AG10803 (cell line): ENCODE data around the gene HOGA1.
"Not testable (repeated sequence)": the region's sequence is repeated elsewhere in the genome, so short reads cannot be mapped to it uniquely, and the experiment has no call there.

ENCODE experiments used
- DNase-seq: peaks from one replicate; pipeline ENCODE4 v3.0.0; 2010; ENCODE audit warnings: low read depth
- H3K4me3 ChIP-seq: 2 replicates; pipeline ENCODE4 v1.5.1; 2011; ENCODE audit warnings: mild to moderate bottlenecking, low read length, control low read depth
- TF ChIP-seq, protein P1 (sequence below): conservative IDR thresholded peaks from 2 replicates; pipeline ENCODE4 v1.5.1; 2011; ENCODE audit warnings: mild to moderate bottlenecking, low read length, control low read depth, inconsistent platforms

Gene HOGA1

GRCh38 chr10:97627731-97628130 is 43.5 kb downstream of the HOGA1 start:
- no peak for DNase-seq
- H3K4me3 ChIP-seq, result no peak overlapping the region
- TF ChIP-seq, protein P1, sequence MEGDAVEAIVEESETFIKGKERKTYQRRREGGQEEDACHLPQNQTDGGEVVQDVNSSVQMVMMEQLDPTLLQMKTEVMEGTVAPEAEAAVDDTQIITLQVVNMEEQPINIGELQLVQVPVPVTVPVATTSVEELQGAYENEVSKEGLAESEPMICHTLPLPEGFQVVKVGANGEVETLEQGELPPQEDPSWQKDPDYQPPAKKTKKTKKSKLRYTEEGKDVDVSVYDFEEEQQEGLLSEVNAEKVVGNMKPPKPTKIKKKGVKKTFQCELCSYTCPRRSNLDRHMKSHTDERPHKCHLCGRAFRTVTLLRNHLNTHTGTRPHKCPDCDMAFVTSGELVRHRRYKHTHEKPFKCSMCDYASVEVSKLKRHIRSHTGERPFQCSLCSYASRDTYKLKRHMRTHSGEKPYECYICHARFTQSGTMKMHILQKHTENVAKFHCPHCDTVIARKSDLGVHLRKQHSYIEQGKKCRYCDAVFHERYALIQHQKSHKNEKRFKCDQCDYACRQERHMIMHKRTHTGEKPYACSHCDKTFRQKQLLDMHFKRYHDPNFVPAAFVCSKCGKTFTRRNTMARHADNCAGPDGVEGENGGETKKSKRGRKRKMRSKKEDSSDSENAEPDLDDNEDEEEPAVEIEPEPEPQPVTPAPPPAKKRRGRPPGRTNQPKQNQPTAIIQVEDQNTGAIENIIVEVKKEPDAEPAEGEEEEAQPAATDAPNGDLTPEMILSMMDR, result no peak

- no peak for DNase-seq
- TF ChIP-seq, protein P1, result no peak
- H3K4me3 ChIP-seq, result no peak overlapping the region
Measured at GRCh38 chr10:97628228-97628627, 44.0 kb downstream of the HOGA1 start.

- no peak for DNase-seq
- TF ChIP-seq, protein P1, result no peak
Measured at GRCh38 chr10:97629289-97629688, 45.1 kb downstream of the HOGA1 start.

DNA sequence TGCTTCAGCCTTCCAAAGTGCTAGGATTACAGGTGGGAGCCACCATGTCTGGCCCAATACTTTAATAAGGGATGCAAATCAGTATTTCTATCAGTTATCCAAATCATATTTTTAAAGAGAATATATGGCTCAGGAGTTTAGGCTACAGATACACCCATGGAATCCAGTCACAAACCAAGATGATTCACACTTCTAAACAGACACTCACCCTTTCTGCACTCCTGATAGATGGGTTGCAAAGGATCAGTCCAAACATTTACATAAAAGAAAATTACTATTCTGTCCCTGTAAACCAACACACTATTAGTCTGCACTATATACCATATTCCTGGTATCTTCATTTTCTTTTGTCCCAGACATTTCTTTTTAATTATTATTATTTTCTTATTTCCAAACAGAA is 46.9 kb downstream of the HOGA1 start:
- H3K4me3 ChIP-seq, result no peak overlapping the region
- TF ChIP-seq, protein P1, result no peak
- DNase-seq, result no peak

More at GRCh38 chr10:97629289-97629688, 45.1 kb downstream of the HOGA1 start:
- H3K4me3 ChIP-seq, result no peak overlapping the region

DNA sequence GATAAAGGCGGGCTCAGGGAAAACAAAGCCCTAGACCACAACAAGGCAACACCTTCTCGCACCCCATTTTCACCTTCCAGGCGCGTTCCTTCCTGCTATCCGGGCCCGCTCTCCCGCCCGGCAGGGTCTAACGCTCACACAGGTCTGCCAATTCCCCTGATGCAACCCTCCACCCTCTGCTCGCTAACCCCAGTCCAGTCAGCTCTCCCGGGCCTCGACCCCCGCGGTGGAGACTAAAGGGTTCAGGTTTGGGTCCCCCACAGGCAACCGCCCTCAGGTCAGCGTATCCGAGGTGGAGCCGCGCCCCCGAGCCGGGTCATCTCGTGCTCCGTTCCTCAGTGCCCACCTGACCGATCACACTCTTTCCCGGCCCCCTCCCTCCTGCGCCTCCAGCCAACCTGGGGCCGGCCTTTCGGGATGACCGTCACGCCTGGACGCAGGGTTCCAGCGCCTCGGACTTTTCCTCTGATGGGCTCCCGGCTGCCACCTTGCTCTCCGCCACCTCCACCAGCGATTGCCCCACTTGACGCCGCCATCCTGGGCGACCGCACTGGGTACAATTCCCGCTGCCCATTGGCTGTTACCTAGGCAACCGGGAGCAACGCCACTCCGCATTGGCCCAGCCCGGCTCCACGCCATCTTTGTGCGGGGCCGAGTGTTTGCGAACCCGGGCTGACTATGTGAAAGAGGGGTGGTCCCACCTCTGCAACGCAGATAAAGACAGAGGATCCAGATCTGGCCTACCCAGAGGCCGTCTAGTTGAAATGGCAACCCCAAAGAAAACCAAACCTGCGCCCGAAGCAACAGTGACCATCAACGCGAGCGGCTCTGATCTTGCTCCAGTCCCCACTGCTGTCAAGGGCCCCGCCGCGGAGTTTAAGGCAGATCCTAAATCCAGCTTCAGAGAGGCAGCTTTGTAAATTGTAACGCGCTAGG is 49.0 kb downstream of the HOGA1 start, which contains the start of gene MORN4:
TSS of gene MORN4 (minus strand) at position 552 of the 936 bp plus-strand sequence. CDS start 13,847 bp downstream, outside the sequence.
- TF ChIP-seq, protein P1, result no peak
- DNase-seq, result peak; percentile 88
- peak within 1 kb of the TSS; percentile 88 for H3K4me3 ChIP-seq

- peak; percentile 14 for DNase-seq
- TF ChIP-seq, protein P1, result peak; percentile 33
- H3K4me3 ChIP-seq, result peak overlapping the region; percentile 88
Measured at GRCh38 chr10:97633921-97634320, 49.7 kb downstream of the HOGA1 start.

- DNase-seq, result no peak
- TF ChIP-seq, protein P1, result no peak
- H3K4me3 ChIP-seq, result no peak overlapping the region
Measured at GRCh38 chr10:97635577-97635976, 51.4 kb downstream of the HOGA1 start.

- not testable (repeated sequence) for DNase-seq, H3K4me3 ChIP-seq
Measured at GRCh38 chr10:97639090-97639489, 54.9 kb downstream of the HOGA1 start.
